Measurements from ENCODE around the gene GPR39. TPM values are rescaled to one million over a fixed set of nuclear protein-coding genes. Genes with fewer than 3 reads are reported as not detected.

The GPR39 gene
- total and polyA plus RNA-seq, 12 donors: 0.04 TPM; not detected in 11

GRCh38 chr2:132589966-132590365, 173.4 kb downstream of the GPR39 start:
- DNase-seq: no peak
- H3K27me3 ChIP-seq: peaks cover 0 to 5% (median 0%) of the 10 kb centered on the region in 7 donors
- no peaks in the 10 kb centered on the region for H3K36me3 ChIP-seq
- intact Hi-C loops (cut with DNase I): loop anchor here in 1 of 10 donors (5.0 kb wide), 1 partner anchor 1698 kb away; no protein-coding TSS in a partner anchor
- H3K27ac ChIP-seq: no peak overlapping the region
- H3K4me3 ChIP-seq: no peak overlapping the region
- no peak for ATAC-seq
- no peak for TF ChIP-seq CTCF (IDR thresholded peaks at IDR 0.05)
- H3K4me1 ChIP-seq: no peaks in the 10 kb centered on the region
- no peaks in the 10 kb centered on the region for H3K9me3 ChIP-seq

- TF ChIP-seq CTCF (IDR thresholded peaks at IDR 0.05): no peak
- Histone ChIP-seq H3K9me3 (peaks cover 0 to 8% (median 0%) of the 10 kb centered on the region in 11 donors), H3K4me3 (no peak overlapping the region), H3K27ac (no peak overlapping the region), H3K4me1 (no peaks in the 10 kb centered on the region), H3K36me3 (no peaks in the 10 kb centered on the region), H3K27me3 (peaks cover 0 to 12% (median 4%) of the 10 kb centered on the region in 7 donors)
- intact Hi-C loops (cut with DNase I): no loop called here
- DNase-seq (no peak), ATAC-seq (no peak)
- WGBS, 2 donors: 61% methylated on average over 2 of the region's 2 CpGs
Measured at GRCh38 chr2:132593171-132593570, 176.6 kb downstream of the GPR39 start.

GRCh38 chr2:132595186-132595585, 178.6 kb downstream of the GPR39 start:
- peaks cover 0 to 10% (median 0%) of the 10 kb centered on the region in 11 donors for H3K9me3 ChIP-seq
- no peak for ATAC-seq
- H3K27ac ChIP-seq: no peak overlapping the region
- 73 to 81% methylated on average over 6 of the region's 6 CpGs for WGBS, 2 donors
- peaks cover 0 to 19% (median 6%) of the 10 kb centered on the region in 7 donors for H3K27me3 ChIP-seq
- intact Hi-C loops (cut with DNase I): no loop called here
- H3K4me3 ChIP-seq: no peak overlapping the region
- no peaks in the 10 kb centered on the region for H3K4me1 ChIP-seq
- no peak for TF ChIP-seq CTCF (IDR thresholded peaks at IDR 0.05)
- no peaks in the 10 kb centered on the region for H3K36me3 ChIP-seq
- DNase-seq: no peak

- H3K27ac ChIP-seq: no peak overlapping the region
- peaks cover 0 to 10% (median 0%) of the 10 kb centered on the region in 11 donors for H3K9me3 ChIP-seq
- 85 to 86% methylated on average over 2 of the region's 2 CpGs for WGBS, 2 donors
- no peaks in the 10 kb centered on the region for H3K36me3 ChIP-seq
- peaks cover 0 to 21% (median 11%) of the 10 kb centered on the region in 7 donors for H3K27me3 ChIP-seq
- DNase-seq: no peak
- intact Hi-C loops (cut with DNase I): no loop called here
- no peak for ATAC-seq
- no peaks in the 10 kb centered on the region for H3K4me1 ChIP-seq
- TF ChIP-seq CTCF (IDR thresholded peaks at IDR 0.05): no peak
- H3K4me3 ChIP-seq: no peak overlapping the region
Measured at GRCh38 chr2:132595693-132596092, 179.1 kb downstream of the GPR39 start.

Data from heart right ventricle (tissue), 16 donors.